ENCODE measurements around the gene CUX1.

DNA sequence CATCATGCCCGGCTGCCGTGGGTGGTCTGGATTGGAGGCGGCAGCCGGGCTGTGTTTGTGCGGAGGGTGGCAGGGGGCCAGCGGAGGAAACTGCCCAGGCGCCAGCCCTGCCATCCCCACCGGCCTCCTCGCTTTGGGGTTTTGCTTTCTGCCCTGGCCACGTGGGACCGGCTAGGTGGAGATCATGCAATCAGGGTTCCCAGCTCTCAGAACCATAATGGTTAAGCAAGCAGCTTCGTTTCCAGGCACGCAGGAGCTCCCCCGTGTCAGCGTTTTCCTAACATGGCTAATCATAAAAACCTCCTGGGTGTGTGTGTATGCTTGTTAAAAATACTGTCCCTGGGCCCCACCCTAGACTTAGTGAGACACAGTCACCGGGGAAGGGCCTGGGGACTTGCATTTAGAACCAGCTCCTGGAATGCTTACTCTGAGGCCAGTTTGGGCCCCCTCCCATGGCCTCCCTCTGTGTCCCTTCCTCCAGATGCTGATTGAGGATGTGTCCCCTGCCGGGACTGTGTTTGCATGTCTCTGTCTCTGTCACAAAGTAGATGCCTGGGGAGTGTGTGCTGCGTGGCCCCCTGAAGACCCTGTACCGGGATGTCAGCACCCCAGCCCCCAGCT, 119.3 kb downstream of the CUX1 start:
- TF ChIP-seq, protein P1, sequence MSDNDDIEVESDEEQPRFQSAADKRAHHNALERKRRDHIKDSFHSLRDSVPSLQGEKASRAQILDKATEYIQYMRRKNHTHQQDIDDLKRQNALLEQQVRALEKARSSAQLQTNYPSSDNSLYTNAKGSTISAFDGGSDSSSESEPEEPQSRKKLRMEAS (IDR thresholded peaks at IDR 0.05; ENCODE audit: low read depth, low read length) = no peak
- TF ChIP-seq POLR2A (IDR thresholded peaks at IDR 0.05; ENCODE audit: low read depth, low read length) (no peak), CHD2 (IDR thresholded peaks at IDR 0.05; ENCODE audit: borderline replicate concordance, low read depth, low read length) (no peak), HDGF (IDR thresholded peaks at IDR 0.05) (no peak), NBN (IDR thresholded peaks at IDR 0.05) (no peak), EGR1 (IDR thresholded peaks at IDR 0.05; ENCODE audit: borderline replicate concordance in 1 of 2, low read depth in 2 of 2, low read length in 2 of 2) (no peak), CHD4 (IDR thresholded peaks at IDR 0.05) (no peak), TBL1XR1 (IDR thresholded peaks at IDR 0.05; ENCODE audit: low read depth, low read length) (no peak)
- TF ChIP-seq, protein P2, sequence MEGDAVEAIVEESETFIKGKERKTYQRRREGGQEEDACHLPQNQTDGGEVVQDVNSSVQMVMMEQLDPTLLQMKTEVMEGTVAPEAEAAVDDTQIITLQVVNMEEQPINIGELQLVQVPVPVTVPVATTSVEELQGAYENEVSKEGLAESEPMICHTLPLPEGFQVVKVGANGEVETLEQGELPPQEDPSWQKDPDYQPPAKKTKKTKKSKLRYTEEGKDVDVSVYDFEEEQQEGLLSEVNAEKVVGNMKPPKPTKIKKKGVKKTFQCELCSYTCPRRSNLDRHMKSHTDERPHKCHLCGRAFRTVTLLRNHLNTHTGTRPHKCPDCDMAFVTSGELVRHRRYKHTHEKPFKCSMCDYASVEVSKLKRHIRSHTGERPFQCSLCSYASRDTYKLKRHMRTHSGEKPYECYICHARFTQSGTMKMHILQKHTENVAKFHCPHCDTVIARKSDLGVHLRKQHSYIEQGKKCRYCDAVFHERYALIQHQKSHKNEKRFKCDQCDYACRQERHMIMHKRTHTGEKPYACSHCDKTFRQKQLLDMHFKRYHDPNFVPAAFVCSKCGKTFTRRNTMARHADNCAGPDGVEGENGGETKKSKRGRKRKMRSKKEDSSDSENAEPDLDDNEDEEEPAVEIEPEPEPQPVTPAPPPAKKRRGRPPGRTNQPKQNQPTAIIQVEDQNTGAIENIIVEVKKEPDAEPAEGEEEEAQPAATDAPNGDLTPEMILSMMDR (IDR thresholded peaks at IDR 0.05 in 2 of 3, conservative IDR thresholded peaks at IDR 0.05 in 1 of 3; ENCODE audit: control insufficient read depth in 2 of 3, extremely low read depth in 1 of 3, insufficient read depth in 1 of 3, low read depth in 3 of 3, low read length in 3 of 3) = no peak
